ENCODE results near the gene SFSWAP.

The SFSWAP gene

DNA sequence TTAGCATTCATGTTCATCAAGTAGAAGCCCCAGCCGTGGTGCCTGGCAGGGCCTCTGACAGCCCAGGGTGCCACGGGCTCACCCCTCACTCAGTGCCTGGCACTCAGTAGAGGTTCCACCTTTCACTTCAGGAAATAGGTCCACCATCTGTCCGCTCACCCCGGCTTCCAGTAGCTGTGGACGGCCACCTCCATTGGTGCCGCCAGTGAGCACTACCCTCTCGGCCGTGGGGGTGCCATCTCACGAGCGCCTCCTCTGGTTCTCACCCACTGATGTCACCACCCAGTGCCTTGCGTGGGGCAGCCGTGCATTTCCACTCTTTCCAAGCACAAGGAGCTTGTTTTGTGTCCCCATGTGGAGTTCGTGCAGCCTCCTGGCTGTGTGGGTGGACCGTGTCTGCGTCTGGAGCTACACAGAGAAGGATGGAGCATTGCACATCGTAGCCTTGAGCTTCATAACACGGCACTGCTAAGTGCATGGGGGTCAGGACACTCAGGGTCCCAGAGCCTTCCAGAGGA is 76.3 kb downstream of the SFSWAP start:
- no peak for DNase-seq (ENCODE audit: low read depth, low spot score)

DNA sequence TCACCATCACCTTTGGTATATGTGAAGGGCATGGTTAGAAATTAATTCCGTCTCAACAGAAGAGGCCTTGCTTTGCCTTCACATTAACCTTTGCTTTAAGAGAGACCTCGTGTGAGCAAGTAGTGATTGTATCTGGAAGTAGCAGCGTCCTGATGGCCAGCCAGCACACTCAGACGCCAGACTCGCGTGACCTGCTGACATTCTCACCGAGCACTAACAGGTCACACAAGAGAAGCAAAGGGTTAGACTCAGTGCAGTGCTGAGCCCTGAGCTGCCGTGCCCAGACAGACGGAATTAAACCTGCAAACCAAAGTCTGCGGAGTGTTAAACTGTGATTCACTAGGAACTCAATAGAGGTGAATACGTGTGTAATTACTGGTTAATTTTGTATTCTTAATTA is 77.2 kb downstream of the SFSWAP start:
- DNase-seq (ENCODE audit: low read depth, low spot score): no peak

DNA sequence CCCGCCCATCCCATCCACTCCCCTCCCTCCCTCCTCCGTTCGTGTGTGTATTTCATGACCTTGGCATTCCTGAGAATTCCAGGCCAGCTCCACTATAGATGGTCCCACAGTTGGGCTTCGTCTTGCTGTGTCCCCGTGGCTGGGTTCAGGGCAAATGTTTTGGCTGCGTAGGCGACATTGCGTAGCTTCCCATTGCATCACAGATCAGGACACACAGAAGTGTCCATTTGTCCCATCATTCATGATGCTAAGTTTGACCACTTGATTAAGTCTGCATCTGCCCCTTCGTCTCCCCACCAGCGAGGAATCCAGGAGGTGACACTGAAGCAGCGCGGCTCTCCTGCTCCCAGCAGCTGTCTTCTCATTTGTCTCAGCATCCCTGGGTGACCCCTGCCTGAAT is 78.7 kb downstream of the SFSWAP start:
- no peak for DNase-seq (ENCODE audit: low read depth, low spot score)

DNA sequence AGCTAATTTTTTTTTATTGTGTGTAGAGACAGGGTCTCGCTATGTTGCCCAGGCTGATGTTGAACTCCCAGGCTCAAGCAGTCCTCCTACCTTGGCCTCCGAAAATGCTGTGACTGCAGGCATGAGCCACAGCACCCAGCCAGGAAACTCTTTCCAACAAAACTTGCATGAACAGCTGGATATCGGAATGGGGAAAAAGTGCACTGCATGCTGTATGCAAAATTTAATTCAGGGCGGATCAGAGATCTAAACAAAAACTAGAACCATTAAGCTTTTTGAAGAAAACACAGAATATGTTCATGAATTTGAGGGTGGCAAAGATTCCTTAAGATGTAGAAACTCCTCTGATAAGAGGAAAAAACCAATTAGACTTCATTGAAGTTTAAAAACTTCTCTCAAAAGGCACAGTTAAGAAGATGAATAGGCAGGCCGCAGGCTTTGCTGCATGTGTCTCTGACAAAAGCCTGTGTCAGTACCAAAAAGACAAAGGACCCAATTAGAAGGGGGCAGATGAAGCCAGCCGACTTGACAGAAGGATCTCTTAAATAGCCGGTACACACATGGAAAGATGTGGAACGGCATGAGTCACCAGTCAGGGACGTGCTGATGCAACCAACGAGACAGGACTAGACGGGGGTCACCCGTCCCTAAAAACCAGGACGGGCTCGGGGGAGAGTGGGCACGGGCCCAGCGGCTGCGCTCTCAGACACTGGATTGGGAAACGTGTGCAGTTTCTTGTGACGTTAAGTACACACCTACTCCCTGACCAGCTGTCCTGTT is 82.5 kb downstream of the SFSWAP start:
- no peak for DNase-seq (ENCODE audit: low read depth, low spot score)

DNA sequence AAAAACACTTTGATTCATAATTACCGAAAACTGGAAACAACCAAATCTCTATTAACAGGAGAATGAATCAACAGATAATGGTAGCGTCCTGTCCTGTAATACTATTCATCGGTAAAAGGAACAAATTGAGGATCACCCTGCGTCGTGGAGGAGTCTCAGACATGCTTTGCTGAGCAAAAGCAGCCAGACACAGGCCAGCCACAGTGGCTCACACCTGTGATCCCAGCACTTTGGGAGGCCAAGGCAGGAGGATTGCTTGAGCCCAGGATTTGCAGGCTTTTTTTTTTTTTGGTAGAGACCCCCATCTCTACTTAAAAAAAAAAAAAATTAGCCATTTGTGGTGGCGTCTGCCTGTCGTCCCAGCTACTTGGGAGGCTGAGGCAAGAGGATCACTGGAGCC is 83.2 kb downstream of the SFSWAP start:
- DNase-seq (ENCODE audit: low read depth, low spot score): no peak

DNA sequence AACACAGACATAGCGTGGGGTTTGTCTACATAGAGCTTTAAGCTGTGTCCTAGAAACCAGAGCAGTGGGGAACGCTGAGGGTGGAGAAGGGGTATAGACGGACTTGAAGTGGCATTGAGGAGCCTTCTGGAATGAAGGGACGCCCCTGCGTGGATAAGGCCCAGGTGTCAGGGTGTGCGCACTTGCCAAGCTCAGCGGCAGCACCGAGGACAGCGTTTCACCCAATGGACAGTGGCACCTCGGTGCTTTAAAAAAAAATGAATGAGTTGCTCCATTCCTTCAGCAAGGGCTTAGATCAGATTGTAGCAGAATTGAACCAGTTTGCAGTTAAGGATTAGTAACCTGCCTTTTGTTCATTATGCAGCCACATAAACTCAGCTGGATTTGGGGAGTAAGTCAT is 83.7 kb downstream of the SFSWAP start:
- DNase-seq (ENCODE audit: low read depth, low spot score): no peak

DNA sequence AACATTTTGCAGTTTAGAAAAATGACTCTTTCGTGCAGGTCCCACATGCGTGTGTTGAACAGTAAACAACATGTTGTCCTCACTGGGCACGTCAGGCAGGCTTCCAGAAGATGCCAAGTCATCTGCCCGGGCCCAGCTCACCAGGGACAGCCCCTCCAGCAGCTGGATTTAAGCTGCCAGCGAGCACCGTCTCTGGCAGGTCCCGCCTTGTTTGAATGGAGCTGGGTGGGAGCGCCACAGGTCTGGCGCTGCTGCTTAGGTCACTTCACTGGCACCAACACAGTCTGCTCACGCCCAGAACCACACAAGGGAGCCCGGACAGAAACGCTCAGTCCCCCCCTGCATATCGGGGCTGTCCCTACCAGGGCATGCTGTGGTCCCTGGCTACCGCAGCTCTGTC is 84.2 kb downstream of the SFSWAP start:
- no peak for DNase-seq (ENCODE audit: low read depth, low spot score)

DNA sequence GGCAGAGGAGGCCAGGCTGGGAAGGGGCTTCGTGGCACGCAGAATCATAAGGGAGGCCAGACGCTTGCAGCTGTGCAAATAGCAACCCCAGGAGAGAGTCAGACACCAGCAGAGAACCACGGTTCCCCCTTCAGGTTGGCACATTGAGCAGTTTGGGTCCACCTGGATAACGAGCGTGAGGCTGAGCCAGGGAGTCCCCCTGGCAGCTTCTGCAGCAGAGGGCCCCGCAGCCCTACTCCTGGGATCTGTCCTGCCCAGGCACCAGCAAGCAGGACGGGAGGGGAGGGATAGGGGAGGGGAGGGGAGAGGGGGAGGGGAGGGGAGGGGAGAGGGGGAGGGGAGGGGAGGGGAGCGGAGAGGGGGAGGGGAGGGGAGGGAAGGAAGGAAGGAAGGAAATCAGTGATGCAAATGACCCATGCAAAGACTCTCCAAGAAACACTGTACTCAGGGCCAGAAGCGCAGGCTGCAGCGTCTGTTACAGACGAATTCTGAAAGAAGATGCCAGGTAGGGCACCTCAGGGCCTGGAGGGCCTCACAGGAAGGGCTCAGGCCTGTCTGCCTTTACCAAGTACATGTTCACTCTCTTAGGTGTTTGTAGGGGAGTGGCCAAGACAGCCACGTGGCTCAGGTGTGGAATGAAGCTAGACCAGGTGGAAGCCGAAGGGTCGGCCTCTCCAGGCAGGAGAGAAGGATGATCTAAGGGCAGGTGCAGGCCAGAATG is 85.0 kb downstream of the SFSWAP start:
- no peak for DNase-seq (ENCODE audit: low read depth, low spot score)

DNA sequence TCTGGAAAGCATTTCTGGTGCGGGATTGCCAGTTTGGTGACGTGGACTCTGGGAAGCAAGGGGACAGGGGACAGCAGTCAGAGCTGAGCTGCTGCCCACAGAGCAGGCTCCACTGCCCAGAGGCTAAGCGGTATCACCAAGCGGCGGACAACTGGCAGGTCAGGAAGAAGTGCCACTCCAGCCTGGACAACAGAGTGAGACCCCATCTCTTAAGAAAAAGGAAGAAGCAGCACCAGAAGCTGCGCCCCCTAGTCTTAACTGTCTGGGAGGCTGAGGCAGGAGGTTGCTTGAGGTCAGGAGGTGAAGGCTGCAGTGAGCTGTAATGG is 85.5 kb downstream of the SFSWAP start:
- DNase-seq (ENCODE audit: low read depth, low spot score): no peak

DNA sequence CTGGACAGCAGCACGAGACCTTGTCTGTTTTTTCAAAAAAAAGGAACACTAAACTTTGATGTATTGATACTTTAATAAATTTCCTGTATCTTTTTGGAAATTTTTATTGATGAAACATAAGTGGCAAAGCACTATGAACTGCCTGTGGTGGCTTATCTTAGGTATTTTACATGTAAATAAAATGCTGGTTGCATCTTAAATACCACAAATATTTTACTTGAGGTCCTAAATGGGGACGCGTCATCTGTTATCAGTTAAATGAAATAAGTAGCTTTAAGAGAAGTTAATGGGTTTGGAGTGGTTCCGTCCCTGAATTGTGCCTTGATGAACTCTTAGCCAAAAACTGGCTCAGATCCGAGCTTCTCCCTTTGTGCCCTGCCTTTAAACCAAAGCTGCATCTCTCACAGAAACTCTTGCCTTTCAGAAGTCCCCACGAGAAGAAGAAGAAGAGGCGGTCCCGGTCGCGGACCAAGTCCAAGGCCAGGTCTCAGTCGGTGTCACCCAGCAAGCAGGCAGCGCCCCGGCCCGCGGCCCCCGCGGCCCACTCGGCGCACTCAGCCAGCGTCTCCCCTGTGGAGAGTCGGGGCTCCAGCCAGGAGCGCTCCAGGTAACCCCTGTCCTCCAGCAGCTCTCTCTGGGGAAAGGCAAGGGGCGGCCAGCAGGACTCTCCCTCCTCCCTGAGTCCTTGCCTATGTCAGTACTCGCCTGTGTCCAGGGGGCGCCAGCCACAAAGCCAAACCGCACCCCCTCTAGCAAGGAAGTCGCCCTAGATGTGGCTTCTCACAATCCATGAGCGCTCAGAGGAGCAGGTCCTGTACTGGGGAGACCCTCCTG is 86.1 kb downstream of the SFSWAP start:
- DNase-seq (ENCODE audit: low read depth, low spot score): no peak

DNA sequence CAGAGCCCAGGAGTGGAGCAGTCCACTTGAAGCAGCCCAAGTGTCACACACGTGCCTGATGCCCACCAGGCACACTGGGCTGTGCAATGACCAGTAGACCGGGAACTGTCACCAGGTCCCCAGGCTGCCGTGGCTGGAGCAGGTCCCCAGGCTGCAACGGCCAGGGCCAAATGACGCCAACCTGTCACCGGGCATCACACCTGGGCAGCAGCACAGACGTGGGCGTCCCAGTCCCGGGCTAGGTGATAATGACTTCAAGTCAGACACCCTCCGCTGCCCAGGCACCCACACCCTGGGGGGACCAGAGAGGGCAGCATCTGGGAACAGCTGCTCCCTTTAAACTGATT is 86.7 kb downstream of the SFSWAP start:
- no peak for DNase-seq (ENCODE audit: low read depth, low spot score)

DNA sequence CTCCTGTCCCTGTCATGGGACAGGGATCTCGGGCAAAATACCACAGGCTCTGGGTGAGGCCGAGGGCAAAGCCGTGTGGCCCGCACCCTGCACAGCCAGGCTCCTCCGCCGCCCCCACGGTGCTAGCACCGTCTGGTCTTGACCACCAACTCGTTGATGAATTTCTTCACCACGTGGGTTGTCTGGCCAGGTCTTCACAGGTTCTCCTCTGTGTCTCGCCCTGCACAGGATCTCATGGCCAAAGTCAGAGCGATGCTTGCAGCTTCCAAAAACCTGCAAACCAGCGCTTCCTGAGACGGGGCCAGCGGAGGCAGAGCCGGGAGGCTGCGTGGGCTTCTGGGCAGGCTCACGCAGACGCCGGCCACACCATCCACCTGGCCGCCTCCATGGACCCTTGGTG is 88.3 kb downstream of the SFSWAP start:
- DNase-seq (ENCODE audit: low read depth, low spot score): no peak

DNA sequence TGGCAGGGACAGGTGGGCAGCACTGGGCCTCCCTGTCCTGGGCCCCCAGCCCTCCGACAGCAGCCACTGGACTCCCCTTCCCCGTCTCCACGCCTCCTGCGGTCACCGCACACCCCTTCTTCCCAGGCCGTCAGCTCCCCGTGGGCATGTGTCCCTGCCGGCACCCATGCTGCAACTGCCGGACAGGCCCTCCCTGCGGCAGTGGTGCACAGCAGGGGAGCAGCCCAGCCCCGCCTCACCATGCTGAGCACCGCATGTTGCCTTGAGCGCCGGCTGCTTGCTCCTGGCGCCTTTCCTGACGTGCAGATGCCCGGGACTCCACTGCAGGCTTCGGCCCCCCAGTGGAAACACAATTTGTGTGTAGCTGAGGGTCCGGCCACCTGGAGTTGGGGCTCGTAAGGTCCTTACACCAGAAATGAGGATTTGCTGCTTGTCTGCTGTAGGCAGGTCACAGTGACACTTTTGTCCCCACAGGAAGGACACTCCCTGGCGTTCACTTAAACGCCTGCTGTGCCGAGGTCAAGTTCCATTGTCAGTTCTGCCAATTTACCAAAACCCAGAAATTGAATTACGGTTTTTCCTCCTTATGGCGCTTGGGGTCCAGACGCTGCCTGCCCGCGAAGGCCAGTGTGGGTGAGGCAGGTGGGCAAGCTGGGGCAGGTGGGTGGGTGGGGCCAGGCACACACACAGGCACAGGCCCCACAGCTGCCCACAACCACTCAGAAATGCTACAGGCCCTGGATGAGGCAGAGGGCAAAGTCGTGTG is 89.1 kb downstream of the SFSWAP start:
- no peak for DNase-seq (ENCODE audit: low read depth, low spot score)

DNA sequence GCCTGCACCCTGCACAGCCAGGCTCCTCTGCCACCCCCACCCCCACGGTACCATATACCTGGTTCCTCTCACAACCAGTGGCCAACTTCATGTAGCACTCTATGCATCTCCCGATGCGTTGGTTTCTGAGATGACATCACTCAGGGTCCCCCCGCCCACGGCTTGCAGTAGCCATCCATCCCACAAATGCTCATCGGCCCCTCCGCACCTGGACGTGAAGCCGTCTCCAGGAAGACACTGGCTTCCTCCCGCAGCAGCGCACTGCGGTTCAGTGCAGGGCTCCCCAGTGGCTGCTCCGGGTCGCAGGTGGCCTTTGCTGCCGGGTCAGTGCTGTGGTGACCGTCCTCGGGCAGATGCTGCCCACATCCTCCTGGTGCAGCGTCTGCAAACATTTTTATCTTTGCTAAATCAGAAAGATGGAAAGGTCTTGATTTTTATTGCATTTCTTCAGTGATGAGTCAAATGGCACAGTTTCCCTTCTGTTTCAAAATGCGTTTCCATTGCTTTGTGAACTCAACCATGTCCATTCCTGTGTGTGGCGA is 89.8 kb downstream of the SFSWAP start:
- no peak for DNase-seq (ENCODE audit: low read depth, low spot score)

DNA sequence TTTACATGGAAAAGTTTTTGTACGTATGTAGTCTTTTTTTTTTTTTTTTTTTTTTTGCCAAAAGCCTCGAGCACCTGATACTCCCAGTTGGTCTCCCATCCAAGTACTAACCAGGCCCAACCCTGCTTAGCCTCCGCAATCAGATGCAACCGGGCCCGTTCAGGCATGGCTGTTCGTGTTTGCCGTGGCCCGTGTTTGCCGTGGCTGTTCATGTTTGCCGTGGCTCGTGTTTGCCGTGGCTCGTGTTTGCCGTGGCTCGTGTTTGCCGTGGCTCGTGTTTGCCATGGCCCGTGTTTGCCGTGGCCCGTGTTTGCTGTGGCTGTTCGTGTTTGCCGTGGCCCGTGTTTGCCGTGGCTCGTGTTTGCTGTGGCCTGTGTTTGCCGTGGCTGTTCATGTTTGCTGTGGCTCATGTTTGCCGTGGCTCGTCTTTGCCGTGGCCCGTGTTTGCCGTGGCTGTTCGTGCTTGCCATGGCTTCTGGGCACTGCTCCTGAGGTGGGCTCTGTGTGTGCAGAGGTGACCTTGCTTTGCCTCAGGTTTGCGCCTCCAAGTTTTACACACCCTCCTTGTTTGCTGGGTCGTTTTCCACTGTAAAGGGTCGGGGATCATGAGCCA is 90.5 kb downstream of the SFSWAP start:
- DNase-seq (ENCODE audit: low read depth, low spot score): no peak

DNA sequence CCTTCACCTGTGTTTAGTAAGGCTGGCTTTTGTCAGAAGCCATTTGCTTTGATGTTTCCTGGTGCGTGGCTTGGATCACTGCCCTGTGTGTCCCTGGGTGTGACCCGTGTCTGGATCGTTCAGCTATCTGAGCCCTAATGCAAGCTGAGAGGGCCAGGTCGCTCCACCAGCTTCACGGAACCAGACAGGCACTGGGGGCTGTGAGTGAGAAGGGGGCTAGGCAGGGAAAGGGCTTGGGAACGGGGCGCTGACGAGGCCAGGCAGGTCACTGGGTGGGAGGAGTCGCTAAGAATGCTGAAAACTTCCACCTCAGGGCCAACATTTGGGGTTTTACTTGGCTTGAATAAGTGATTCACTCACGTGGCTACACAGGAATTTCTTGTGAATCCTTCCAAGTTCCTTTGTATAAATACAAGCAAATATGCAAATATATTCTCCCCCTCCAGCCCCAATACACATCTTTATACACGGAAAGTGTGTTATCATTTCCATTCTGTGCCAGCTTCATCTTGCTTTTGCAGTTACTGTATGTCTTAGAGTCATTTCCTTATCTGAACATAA is 93.2 kb downstream of the SFSWAP start:
- DNase-seq (ENCODE audit: low read depth, low spot score): no peak

DNA sequence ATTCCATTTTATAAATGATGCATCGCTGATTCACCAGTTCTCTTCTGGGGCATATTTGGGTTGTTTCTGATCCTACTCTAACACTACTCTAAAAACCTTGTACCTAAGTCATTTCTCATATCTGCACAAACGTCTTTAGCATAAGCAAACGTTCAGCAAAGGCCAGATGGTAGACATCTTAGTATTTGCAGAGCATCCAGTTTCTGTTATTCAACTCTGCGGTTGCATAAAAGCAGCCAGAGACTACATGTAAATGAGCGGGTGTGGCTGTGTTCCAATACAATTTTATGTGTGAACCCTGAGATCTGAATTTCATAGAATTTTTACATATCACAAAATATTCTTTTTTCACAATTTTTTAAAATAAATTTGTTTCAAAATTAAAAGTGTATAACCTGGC is 94.5 kb downstream of the SFSWAP start:
- no peak for DNase-seq (ENCODE audit: low read depth, low spot score)

DNA sequence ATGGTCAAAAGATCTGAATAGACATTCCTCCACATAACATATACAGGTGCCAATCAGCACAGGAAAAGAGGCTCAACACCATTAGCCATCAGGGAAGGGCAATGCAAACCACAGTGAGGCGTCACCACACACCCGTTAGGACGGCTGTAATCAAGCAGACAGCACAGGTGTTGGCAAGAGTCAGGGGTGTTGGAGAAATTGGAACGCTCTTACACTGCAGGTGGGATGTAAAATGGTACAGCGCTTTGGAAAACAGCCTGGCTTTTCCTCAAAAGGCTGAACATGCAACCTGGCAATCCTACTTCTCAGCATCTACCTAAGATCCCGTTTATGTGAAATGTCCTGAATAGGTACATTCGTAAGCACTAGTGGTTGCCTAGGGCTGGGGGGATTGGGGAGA is 95.8 kb downstream of the SFSWAP start:
- no peak for DNase-seq (ENCODE audit: low read depth, low spot score)

DNA sequence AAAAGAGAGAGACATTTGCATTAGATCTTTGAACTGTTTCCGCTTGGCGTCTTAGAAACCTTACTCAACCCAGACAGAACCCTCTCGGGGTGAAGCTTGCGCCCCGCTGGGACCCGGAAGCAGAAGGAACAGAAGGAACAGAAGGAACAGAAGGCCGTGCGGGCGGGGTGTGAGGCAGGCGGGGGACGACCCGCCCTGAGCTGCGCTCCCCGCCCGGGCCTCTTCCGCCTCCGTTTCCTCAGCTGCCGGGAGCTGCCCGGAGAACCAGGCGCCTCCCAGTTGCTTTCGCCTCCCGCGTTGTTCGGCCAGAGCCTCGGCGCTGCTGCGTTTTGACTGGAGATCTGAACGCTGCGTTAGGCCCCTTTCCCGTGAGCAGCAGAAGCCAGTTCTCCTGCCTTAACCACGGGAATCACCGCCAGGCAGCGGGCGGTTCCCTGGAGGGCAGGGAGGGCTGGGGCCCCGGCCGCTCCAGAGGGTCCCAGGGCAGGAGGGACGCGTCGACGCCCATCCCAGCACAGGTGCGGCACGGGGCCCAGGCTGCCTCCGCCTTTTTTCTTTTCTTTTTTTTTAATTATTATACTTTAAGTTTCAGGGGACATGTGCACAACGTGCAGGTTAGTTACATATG is 98.0 kb downstream of the SFSWAP start:
- no peak for DNase-seq (ENCODE audit: low read depth, low spot score)

Measured in activated naive CD8-positive, alpha-beta T cell treated with anti-CD3 and anti-CD28 coated beads, Interleukin-2, amount 50 U/mL, for 16 hours (primary cell).